ENCODE data around the gene SMG7. TPM values are rescaled to one million over a fixed set of nuclear protein-coding genes. Genes with fewer than 3 reads are reported as not detected.
A peak's percentile ranks its signal among the peaks of the same experiment; 100 is the strongest.

SMG7 gene
- total and polyA plus RNA-seq, 12 donors, result 15.4 to 54.4 (median 34.9) TPM

- TF ChIP-seq POLR2A (IDR thresholded peaks at IDR 0.05) (no peak), CTCF (IDR thresholded peaks at IDR 0.05) (no peak)
- intact Hi-C loops (cut with DNase I), result no loop called here
Measured at GRCh38 chr1:183554577-183554976, 82.3 kb downstream of the SMG7 start.

GRCh38 chr1:183559061-183559460 is 86.8 kb downstream of the SMG7 start:
- TF ChIP-seq CTCF (IDR thresholded peaks at IDR 0.05), result no peak
- no peak for TF ChIP-seq POLR2A (IDR thresholded peaks at IDR 0.05)
- intact Hi-C loops (cut with DNase I), result no loop called here

More at GRCh38 chr1:183554577-183554976, 82.3 kb downstream of the SMG7 start:
- no peak for DNase-seq
- no peaks in the 10 kb centered on the region for H3K4me1 ChIP-seq (replicated peaks in 1 of 2)
- 72 to 79% (median 75%) methylated on average over 3 of the region's 3 CpGs for WGBS, 4 donors
- H3K4me3 ChIP-seq, result no peak overlapping the region
- no peaks in the 10 kb centered on the region for H3K27me3 ChIP-seq
- H3K9me3 ChIP-seq (replicated peaks in 1 of 3), result no peaks in the 10 kb centered on the region
- peaks cover 0 to 45% of the 10 kb centered on the region in 2 donors for H3K36me3 ChIP-seq (replicated peaks in 1 of 2)
- H3K27ac ChIP-seq, result no peak overlapping the region

GRCh38 chr1:183562701-183563100 is 90.4 kb downstream of the SMG7 start:
- Histone ChIP-seq H3K9me3 (replicated peaks in 1 of 3) (no peaks in the 10 kb centered on the region), H3K4me1 (replicated peaks in 1 of 2) (peaks cover 0 to 4% of the 10 kb centered on the region in 2 donors), H3K4me3 (no peak overlapping the region), H3K36me3 (replicated peaks in 1 of 2) (no peaks in the 10 kb centered on the region), H3K27me3 (no peaks in the 10 kb centered on the region), H3K27ac (no peak overlapping the region)
- intact Hi-C loops (cut with DNase I), result no loop called here
- DNase-seq, result no peak
- 69 to 97% (median 95%) methylated on average over 2 of the region's 2 CpGs for WGBS, 4 donors
- no peak for TF ChIP-seq POLR2A (IDR thresholded peaks at IDR 0.05)
- TF ChIP-seq CTCF (IDR thresholded peaks at IDR 0.05), result no peak

More at GRCh38 chr1:183559061-183559460, 86.8 kb downstream of the SMG7 start:
- Histone ChIP-seq H3K36me3 (replicated peaks in 1 of 2) (peaks cover 0 to 10% of the 10 kb centered on the region in 2 donors), H3K9me3 (replicated peaks in 1 of 3) (no peaks in the 10 kb centered on the region), H3K27me3 (no peaks in the 10 kb centered on the region), H3K4me1 (replicated peaks in 1 of 2) (no peaks in the 10 kb centered on the region), H3K4me3 (no peak overlapping the region), H3K27ac (no peak overlapping the region)
- no peak for DNase-seq

- TF ChIP-seq POLR2A (IDR thresholded peaks at IDR 0.05), result no peak
- H3K4me1 ChIP-seq (replicated peaks in 1 of 2), result peaks cover 5 to 15% of the 10 kb centered on the region in 2 donors
- H3K9me3 ChIP-seq (replicated peaks in 1 of 3), result no peaks in the 10 kb centered on the region
- 55 to 75% (median 61%) methylated on average over 4 of the region's 4 CpGs for WGBS, 4 donors
- H3K27me3 ChIP-seq, result no peaks in the 10 kb centered on the region
- H3K27ac ChIP-seq, result no peak overlapping the region
- H3K36me3 ChIP-seq (replicated peaks in 1 of 2), result no peaks in the 10 kb centered on the region
- no peak overlapping the region for H3K4me3 ChIP-seq
- intact Hi-C loops (cut with DNase I), result no loop called here
- DNase-seq, result peak in 1 of 7 donors; percentile 1
Measured at GRCh38 chr1:183565261-183565660, 93.0 kb downstream of the SMG7 start.

- Histone ChIP-seq H3K36me3 (replicated peaks in 1 of 2) (no peaks in the 10 kb centered on the region), H3K4me3 (no peak overlapping the region), H3K27me3 (no peaks in the 10 kb centered on the region), H3K9me3 (replicated peaks in 1 of 3) (no peaks in the 10 kb centered on the region), H3K4me1 (replicated peaks in 1 of 2) (peaks cover 5 to 15% of the 10 kb centered on the region in 2 donors), H3K27ac (no peak overlapping the region)
- intact Hi-C loops (cut with DNase I), result no loop called here
- TF ChIP-seq POLR2A (IDR thresholded peaks at IDR 0.05) (no peak), CTCF (IDR thresholded peaks at IDR 0.05) (no peak)
- DNase-seq, result peak in 1 of 7 donors; percentile 6
- 80 to 98% (median 95%) methylated on average over 2 of the region's 2 CpGs for WGBS, 4 donors
Measured at GRCh38 chr1:183566026-183566425, 93.7 kb downstream of the SMG7 start.

Data from adrenal gland (tissue), 12 donors.